ENCODE measurements around the gene ARMH3. TPM values are rescaled to one million over a fixed set of nuclear protein-coding genes. Genes with fewer than 3 reads are reported as not detected.
"Not testable (repeated sequence)": the region's sequence is repeated elsewhere in the genome, so short reads cannot be mapped to it uniquely, and the experiment has no call there.

ARMH3 gene
- total RNA-seq, 1 donor from 2014 or later: 6.3 TPM

GRCh38 chr10:101987136-101987535 is 68.8 kb downstream of the ARMH3 start:
- H3K36me3 ChIP-seq (ENCODE audit: control insufficient read depth, insufficient read depth, low read length): peaks cover 6% of the 10 kb centered on the region
- no peak for DNase-seq (ENCODE audit: low read depth)

GRCh38 chr10:101986624-101986971 is 69.4 kb downstream of the ARMH3 start:
- FAIRE-seq: no peak

More at GRCh38 chr10:101987136-101987535, 68.8 kb downstream of the ARMH3 start:
- Histone ChIP-seq H3K4me3 (ENCODE audit: low read depth, low read length) (no peak overlapping the region), H3K27me3 (ENCODE audit: control insufficient read depth, insufficient read depth, low read length) (no peaks in the 10 kb centered on the region)
- no peak for TF ChIP-seq CTCF (IDR thresholded peaks at IDR 0.05; ENCODE audit: insufficient read depth, low read length, severe bottlenecking)
- no peak for FAIRE-seq

GRCh38 chr10:101980677-101981076 is 75.3 kb downstream of the ARMH3 start:
- H3K36me3 ChIP-seq (ENCODE audit: control insufficient read depth, insufficient read depth, low read length); H3K27me3 ChIP-seq (ENCODE audit: control insufficient read depth, insufficient read depth, low read length); H3K4me3 ChIP-seq (ENCODE audit: low read depth, low read length); DNase-seq (ENCODE audit: low read depth); FAIRE-seq: not testable (repeated sequence)

More at GRCh38 chr10:101986624-101986971, 69.4 kb downstream of the ARMH3 start:
- TF ChIP-seq CTCF (IDR thresholded peaks at IDR 0.05; ENCODE audit: insufficient read depth, low read length, severe bottlenecking): no peak
- DNase-seq (ENCODE audit: low read depth): no peak
- no peaks in the 10 kb centered on the region for H3K27me3 ChIP-seq (ENCODE audit: control insufficient read depth, insufficient read depth, low read length)
- H3K36me3 ChIP-seq (ENCODE audit: control insufficient read depth, insufficient read depth, low read length): peaks cover 6% of the 10 kb centered on the region
- no peak overlapping the region for H3K4me3 ChIP-seq (ENCODE audit: low read depth, low read length)

GRCh38 chr10:101974091-101974971 is 81.6 kb downstream of the ARMH3 start:
- H3K36me3 ChIP-seq (ENCODE audit: control insufficient read depth, insufficient read depth, low read length): no peaks in the 10 kb centered on the region

GRCh38 chr10:101972761-101973160 is 83.2 kb downstream of the ARMH3 start:
- Histone ChIP-seq H3K27me3 (ENCODE audit: control insufficient read depth, insufficient read depth, low read length) (no peaks in the 10 kb centered on the region), H3K36me3 (ENCODE audit: control insufficient read depth, insufficient read depth, low read length) (no peaks in the 10 kb centered on the region), H3K4me3 (ENCODE audit: low read depth, low read length) (no peak overlapping the region)
- no peak for DNase-seq (ENCODE audit: low read depth)
- FAIRE-seq: no peak
- TF ChIP-seq CTCF (IDR thresholded peaks at IDR 0.05; ENCODE audit: insufficient read depth, low read length, severe bottlenecking): no peak

More at GRCh38 chr10:101974091-101974971, 81.6 kb downstream of the ARMH3 start:
- no peak for FAIRE-seq
- no peak for TF ChIP-seq CTCF (IDR thresholded peaks at IDR 0.05; ENCODE audit: insufficient read depth, low read length, severe bottlenecking)
- DNase-seq (ENCODE audit: low read depth): no peak
- Histone ChIP-seq H3K27me3 (ENCODE audit: control insufficient read depth, insufficient read depth, low read length) (no peaks in the 10 kb centered on the region), H3K4me3 (ENCODE audit: low read depth, low read length) (no peak overlapping the region)

- no peaks in the 10 kb centered on the region for H3K27me3 ChIP-seq (ENCODE audit: control insufficient read depth, insufficient read depth, low read length)
- FAIRE-seq: no peak
- no peaks in the 10 kb centered on the region for H3K36me3 ChIP-seq (ENCODE audit: control insufficient read depth, insufficient read depth, low read length)
- DNase-seq (ENCODE audit: low read depth): no peak
- TF ChIP-seq CTCF (IDR thresholded peaks at IDR 0.05; ENCODE audit: insufficient read depth, low read length, severe bottlenecking): no peak
- no peak overlapping the region for H3K4me3 ChIP-seq (ENCODE audit: low read depth, low read length)
These were observed 86.5 kb downstream of the ARMH3 start for GRCh38 chr10:101969412-101969922.

Data from bronchial epithelial cell (primary cell).